ENCODE results near the gene FLOT1. TPM values are rescaled to one million over a fixed set of nuclear protein-coding genes. Genes with fewer than 3 reads are reported as not detected.

Gene FLOT1
- total RNA-seq, 1 experiment from 2014 or later, result 110 TPM

DNA sequence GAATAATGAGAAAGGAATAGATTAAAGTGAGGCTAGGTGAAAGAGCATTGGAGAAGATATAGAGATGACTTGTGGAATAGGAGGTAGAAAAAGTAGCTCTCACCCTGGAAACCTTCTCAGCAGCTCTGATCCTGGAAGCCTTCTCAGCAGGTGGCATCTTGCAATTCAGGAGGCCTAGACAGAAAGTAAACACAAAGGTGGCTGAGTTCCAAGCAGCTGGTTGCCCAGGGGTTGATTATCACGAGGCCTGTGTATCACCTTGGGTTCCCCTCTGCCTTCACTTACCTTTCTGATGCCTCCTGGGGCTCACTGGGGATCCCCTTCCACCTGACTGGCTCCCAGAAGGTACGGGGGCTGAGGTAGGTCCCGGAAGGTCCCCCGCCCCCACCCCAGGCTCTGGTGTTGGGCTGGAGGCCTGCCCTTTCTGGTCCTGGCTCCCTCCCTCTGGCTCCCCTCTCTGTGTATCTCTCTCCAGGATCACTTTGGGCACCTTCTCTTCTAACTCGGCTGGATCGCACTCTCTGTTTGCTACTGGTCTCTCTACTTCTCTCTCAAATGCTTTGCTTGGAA is 35.1 kb downstream of the FLOT1 start:
- Mint-ChIP-seq H3K27me3 (ENCODE audit: low read depth) (no peaks in the 10 kb centered on the region; the same call in 1 of the 2 replicates), H3K36me3 (peaks cover 80% of the 10 kb centered on the region), H3K27ac (peak overlapping the region; percentile 47), H3K9me3 (no peaks in the 10 kb centered on the region), H3K4me3 (no peak overlapping the region), H3K4me1 (peaks cover 14% of the 10 kb centered on the region)
- POLR2A ChIA-PET, result interaction anchor here (1.1 kb wide), 1 partner anchor 10 kb away, joined by 4 read pairs; the partner anchor contains the start of gene MDC1
- CTCF ChIA-PET, result interaction anchor here (1.5 to 3.0 kb wide), 2 partner anchors 23 to 28 kb away, joined by 6 to 16 read pairs; no protein-coding TSS in a partner anchor
- no peak for TF ChIP-seq NFYB (CRISPR knock-in tag; conservative IDR thresholded peaks at IDR 0.05; ENCODE audit: low read depth)
- TF ChIP-seq, protein P1, sequence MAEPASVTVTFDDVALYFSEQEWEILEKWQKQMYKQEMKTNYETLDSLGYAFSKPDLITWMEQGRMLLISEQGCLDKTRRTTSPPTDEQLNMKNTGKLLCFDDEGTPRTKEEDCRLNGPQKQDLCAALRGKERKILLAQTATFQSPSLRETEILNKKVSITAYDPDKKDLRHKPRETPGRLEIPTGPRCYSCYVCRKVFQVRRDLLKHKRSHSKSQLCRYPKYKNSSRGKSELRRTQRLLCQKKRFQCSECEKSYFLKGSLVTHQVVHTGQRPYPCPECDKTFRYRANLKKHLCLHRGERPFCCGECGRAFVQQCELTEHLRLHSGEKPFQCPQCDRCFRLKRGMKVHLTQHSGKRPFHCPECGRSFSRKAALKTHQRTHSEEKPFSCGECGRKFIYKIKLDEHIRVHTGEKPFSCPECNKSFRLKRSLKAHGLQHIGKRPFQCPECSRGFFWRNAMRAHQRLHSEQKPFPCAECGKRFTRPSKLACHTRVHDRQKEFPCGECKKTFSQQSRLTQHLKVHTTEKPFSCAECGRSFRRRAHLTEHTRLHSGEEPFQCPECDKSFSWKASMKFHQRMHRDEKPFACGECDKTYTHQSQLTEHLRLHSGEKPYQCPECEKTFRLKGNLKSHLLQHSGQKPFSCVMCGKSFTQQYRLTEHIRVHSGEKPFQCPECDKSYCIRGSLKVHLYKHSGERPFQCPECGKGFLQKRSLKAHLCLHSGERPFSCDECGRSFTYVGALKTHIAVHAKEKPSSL (CRISPR knock-in tag; conservative IDR thresholded peaks at IDR 0.05), result no peak
- TF ChIP-seq, protein P2, sequence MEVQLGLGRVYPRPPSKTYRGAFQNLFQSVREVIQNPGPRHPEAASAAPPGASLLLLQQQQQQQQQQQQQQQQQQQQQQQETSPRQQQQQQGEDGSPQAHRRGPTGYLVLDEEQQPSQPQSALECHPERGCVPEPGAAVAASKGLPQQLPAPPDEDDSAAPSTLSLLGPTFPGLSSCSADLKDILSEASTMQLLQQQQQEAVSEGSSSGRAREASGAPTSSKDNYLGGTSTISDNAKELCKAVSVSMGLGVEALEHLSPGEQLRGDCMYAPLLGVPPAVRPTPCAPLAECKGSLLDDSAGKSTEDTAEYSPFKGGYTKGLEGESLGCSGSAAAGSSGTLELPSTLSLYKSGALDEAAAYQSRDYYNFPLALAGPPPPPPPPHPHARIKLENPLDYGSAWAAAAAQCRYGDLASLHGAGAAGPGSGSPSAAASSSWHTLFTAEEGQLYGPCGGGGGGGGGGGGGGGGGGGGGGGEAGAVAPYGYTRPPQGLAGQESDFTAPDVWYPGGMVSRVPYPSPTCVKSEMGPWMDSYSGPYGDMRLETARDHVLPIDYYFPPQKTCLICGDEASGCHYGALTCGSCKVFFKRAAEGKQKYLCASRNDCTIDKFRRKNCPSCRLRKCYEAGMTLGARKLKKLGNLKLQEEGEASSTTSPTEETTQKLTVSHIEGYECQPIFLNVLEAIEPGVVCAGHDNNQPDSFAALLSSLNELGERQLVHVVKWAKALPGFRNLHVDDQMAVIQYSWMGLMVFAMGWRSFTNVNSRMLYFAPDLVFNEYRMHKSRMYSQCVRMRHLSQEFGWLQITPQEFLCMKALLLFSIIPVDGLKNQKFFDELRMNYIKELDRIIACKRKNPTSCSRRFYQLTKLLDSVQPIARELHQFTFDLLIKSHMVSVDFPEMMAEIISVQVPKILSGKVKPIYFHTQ (CRISPR knock-in tag; IDR thresholded peaks at IDR 0.05), result no peak
- no peak for DNase-seq (ENCODE audit: low spot score)
- ATAC-seq, result peak; percentile 51

DNA sequence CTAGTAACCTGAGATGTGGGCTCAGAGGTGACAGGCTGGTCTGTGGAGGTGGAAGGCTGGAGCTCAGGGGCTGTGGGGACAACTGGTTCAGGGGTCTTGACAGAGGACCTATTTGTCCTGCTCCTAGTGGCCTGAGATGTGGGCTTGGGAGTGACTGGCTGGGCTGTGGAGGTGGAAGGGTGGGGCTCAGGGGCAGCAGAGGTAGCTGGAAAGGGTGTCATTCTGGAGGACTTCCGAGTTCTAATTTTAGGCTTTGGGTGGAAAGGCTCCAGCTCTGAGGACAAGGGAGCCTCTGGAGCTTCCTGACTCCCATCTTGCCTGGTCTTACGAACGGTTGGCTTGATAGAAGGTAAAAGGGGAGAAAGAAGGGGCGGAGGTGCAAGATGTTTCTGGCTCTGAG is 36.9 kb downstream of the FLOT1 start:
- ATAC-seq (no peak), DNase-seq (ENCODE audit: low spot score) (no peak)
- Mint-ChIP-seq H3K4me3 (no peak overlapping the region), H3K4me1 (peaks cover 14% of the 10 kb centered on the region), H3K36me3 (peaks cover 69% of the 10 kb centered on the region), H3K9me3 (no peaks in the 10 kb centered on the region), H3K27me3 (ENCODE audit: low read depth) (no peaks in the 10 kb centered on the region; the same call in 1 of the 2 replicates), H3K27ac (no peak overlapping the region)
- TF ChIP-seq NFYB (CRISPR knock-in tag; conservative IDR thresholded peaks at IDR 0.05; ENCODE audit: low read depth) (no peak), ELF4 (CRISPR knock-in tag; IDR thresholded peaks at IDR 0.05; ENCODE audit: low read depth) (no peak), ZNF317 (CRISPR knock-in tag; IDR thresholded peaks at IDR 0.05; ENCODE audit: borderline replicate concordance, low read depth) (no peak), TEAD1 (CRISPR knock-in tag; IDR thresholded peaks at IDR 0.05) (no peak), TP53 (CRISPR knock-in tag; IDR thresholded peaks at IDR 0.05) (no peak)
- TF ChIP-seq, protein P1 (CRISPR knock-in tag; conservative IDR thresholded peaks at IDR 0.05), result no peak
- ChIA-PET CTCF (interaction anchor here (3.0 kb wide), 1 partner anchor 27 kb away, joined by 16 read pairs; no protein-coding TSS in a partner anchor), POLR2A (interaction anchor here (2.7 kb wide), 1 partner anchor 12 kb away, joined by 9 read pairs; the partner anchor contains the start of gene MDC1)

DNA sequence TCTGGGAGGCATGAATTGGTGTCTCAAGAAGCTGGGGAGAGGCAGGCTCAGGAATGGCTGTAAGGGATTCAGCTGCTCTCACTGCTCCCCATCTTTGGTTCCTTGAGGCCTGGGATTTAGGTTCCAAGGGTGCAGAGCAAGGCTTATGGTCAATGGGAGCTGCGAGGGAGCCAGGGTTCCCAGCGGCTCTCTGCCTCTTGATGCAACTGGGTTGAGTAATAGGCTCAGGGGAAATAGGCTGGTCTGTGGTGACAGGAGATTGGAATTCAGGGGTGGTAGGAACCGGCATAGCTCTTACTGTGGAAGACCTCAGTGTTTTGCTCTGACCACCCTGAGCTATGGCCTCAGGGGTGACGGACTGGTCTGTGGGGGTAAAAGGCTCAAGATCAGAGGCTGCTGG is 38.7 kb downstream of the FLOT1 start:
- H3K27ac Mint-ChIP-seq, result no peak overlapping the region
- POLR2A ChIA-PET, result interaction anchor here (1.4 to 2.7 kb wide), 3 partner anchors 8 to 17 kb away, joined by 3 to 9 read pairs (median 4); partner anchors contain the start of genes MDC1 and TUBB
- peaks cover 69% of the 10 kb centered on the region for H3K36me3 Mint-ChIP-seq
- CTCF ChIA-PET, result interaction anchor here (0.6 to 2.4 kb wide), 6 partner anchors 13 to 142 kb away, joined by 3 to 8 read pairs (median 6); partner anchors contain the start of genes DHX16, MDC1 and NRM
- H3K4me3 Mint-ChIP-seq, result no peak overlapping the region
- no peak for DNase-seq (ENCODE audit: low spot score)
- H3K27me3 Mint-ChIP-seq (ENCODE audit: low read depth), result no peaks in the 10 kb centered on the region; the same call in 1 of the 2 replicates
- H3K4me1 Mint-ChIP-seq, result peaks cover 18% of the 10 kb centered on the region
- ATAC-seq, result no peak
- no peaks in the 10 kb centered on the region for H3K9me3 Mint-ChIP-seq
- TF ChIP-seq, protein P3, sequence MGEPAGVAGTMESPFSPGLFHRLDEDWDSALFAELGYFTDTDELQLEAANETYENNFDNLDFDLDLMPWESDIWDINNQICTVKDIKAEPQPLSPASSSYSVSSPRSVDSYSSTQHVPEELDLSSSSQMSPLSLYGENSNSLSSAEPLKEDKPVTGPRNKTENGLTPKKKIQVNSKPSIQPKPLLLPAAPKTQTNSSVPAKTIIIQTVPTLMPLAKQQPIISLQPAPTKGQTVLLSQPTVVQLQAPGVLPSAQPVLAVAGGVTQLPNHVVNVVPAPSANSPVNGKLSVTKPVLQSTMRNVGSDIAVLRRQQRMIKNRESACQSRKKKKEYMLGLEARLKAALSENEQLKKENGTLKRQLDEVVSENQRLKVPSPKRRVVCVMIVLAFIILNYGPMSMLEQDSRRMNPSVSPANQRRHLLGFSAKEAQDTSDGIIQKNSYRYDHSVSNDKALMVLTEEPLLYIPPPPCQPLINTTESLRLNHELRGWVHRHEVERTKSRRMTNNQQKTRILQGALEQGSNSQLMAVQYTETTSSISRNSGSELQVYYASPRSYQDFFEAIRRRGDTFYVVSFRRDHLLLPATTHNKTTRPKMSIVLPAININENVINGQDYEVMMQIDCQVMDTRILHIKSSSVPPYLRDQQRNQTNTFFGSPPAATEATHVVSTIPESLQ (CRISPR knock-in tag; IDR thresholded peaks at IDR 0.05), result no peak
- TF ChIP-seq, protein P4, sequence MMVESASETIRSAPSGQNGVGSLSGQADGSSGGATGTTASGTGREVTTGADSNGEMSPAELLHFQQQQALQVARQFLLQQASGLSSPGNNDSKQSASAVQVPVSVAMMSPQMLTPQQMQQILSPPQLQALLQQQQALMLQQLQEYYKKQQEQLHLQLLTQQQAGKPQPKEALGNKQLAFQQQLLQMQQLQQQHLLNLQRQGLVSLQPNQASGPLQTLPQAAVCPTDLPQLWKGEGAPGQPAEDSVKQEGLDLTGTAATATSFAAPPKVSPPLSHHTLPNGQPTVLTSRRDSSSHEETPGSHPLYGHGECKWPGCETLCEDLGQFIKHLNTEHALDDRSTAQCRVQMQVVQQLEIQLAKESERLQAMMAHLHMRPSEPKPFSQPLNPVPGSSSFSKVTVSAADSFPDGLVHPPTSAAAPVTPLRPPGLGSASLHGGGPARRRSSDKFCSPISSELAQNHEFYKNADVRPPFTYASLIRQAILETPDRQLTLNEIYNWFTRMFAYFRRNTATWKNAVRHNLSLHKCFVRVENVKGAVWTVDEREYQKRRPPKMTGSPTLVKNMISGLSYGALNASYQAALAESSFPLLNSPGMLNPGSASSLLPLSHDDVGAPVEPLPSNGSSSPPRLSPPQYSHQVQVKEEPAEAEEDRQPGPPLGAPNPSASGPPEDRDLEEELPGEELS (CRISPR knock-in tag; IDR thresholded peaks at IDR 0.05), result no peak
- TF ChIP-seq, protein P5, sequence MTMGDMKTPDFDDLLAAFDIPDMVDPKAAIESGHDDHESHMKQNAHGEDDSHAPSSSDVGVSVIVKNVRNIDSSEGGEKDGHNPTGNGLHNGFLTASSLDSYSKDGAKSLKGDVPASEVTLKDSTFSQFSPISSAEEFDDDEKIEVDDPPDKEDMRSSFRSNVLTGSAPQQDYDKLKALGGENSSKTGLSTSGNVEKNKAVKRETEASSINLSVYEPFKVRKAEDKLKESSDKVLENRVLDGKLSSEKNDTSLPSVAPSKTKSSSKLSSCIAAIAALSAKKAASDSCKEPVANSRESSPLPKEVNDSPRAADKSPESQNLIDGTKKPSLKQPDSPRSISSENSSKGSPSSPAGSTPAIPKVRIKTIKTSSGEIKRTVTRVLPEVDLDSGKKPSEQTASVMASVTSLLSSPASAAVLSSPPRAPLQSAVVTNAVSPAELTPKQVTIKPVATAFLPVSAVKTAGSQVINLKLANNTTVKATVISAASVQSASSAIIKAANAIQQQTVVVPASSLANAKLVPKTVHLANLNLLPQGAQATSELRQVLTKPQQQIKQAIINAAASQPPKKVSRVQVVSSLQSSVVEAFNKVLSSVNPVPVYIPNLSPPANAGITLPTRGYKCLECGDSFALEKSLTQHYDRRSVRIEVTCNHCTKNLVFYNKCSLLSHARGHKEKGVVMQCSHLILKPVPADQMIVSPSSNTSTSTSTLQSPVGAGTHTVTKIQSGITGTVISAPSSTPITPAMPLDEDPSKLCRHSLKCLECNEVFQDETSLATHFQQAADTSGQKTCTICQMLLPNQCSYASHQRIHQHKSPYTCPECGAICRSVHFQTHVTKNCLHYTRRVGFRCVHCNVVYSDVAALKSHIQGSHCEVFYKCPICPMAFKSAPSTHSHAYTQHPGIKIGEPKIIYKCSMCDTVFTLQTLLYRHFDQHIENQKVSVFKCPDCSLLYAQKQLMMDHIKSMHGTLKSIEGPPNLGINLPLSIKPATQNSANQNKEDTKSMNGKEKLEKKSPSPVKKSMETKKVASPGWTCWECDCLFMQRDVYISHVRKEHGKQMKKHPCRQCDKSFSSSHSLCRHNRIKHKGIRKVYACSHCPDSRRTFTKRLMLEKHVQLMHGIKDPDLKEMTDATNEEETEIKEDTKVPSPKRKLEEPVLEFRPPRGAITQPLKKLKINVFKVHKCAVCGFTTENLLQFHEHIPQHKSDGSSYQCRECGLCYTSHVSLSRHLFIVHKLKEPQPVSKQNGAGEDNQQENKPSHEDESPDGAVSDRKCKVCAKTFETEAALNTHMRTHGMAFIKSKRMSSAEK (CRISPR knock-in tag; IDR thresholded peaks at IDR 0.05; ENCODE audit: borderline replicate concordance), result no peak

All from WTC11 (cell line).